Caco-2 (cell line): Measurements from ENCODE around the gene COMMD2. TPM values are rescaled to one million over a fixed set of nuclear protein-coding genes. Genes with fewer than 3 reads are reported as not detected.

ENCODE experiments used
- BruUV-seq: library from RNA; stranded (reverse); fragments of 400-500 nt; replicated peaks from 2 replicates; lab custom pipeline; 2021; lab: Mats Ljungman, UMichigan
- CTCF ChIA-PET: fragments of 300-600 bp; sonication (Branson Sonifier 250); formaldehyde crosslinking; loops from one replicate; lab custom pipeline; 2022; ENCODE audit warnings: antibody characterized with exemption; lab: Charles Lee
- POLR2A ChIA-PET: fragments of 300-600 bp; sonication (Branson Sonifier 250); formaldehyde crosslinking; loops from one replicate; lab custom pipeline; 2022; ENCODE audit warnings: antibody characterized with exemption; lab: Charles Lee
- DNase-seq, 2 experiments: peaks; one replicate each; pipeline versions ENCODE4 v3.0.0 to v3.0.0-alpha.2; 2020 to 2022
- H3K27me3 ChIP-seq: replicated peaks from 2 replicates; pipeline ENCODE4 v1.6.0; 2011; ENCODE audit warnings: low read length; ENCODE audit not compliant: control insufficient read depth, insufficient read depth
- H3K36me3 ChIP-seq: 2 replicates; pipeline ENCODE4 v1.5.1; 2011; ENCODE audit warnings: low read length; ENCODE audit not compliant: control insufficient read depth, insufficient read depth
- H3K4me1 ChIP-seq: fragments of 250-450 bp; sonication (Bioruptor Pico); 2 replicates; pipeline ENCODE4 v1.5.1; 2020; ENCODE audit warnings: mild to moderate bottlenecking
- H3K4me3 ChIP-seq: 2 replicates; pipeline ENCODE4 v1.5.1; 2011; ENCODE audit warnings: low read depth, mild to moderate bottlenecking, control low read depth, low read length
- H3K9me3 ChIP-seq: fragments of 250-450 bp; sonication (Bioruptor Pico); 2 replicates; pipeline ENCODE4 v1.5.1; 2020; ENCODE audit warnings: mild to moderate bottlenecking, moderate library complexity
- H3K27ac Mint-ChIP-seq: one replicate; pipeline ENCODE4 v1.8.0; 2022; ENCODE audit warnings: mixed read lengths; ENCODE audit not compliant: unreplicated experiment
- H3K27me3 Mint-ChIP-seq: one replicate; pipeline ENCODE4 v1.8.0; 2022; ENCODE audit warnings: mixed read lengths; ENCODE audit not compliant: insufficient read depth, unreplicated experiment
- H3K36me3 Mint-ChIP-seq: one replicate; pipeline ENCODE4 v1.8.0; 2022; ENCODE audit warnings: mild to moderate bottlenecking, mixed read lengths; ENCODE audit not compliant: insufficient read depth, unreplicated experiment
- H3K4me1 Mint-ChIP-seq: one replicate; pipeline ENCODE4 v1.8.0; 2022; ENCODE audit warnings: low read depth, mixed read lengths; ENCODE audit not compliant: unreplicated experiment
- H3K4me3 Mint-ChIP-seq: one replicate; pipeline ENCODE4 v1.8.0; 2022; ENCODE audit warnings: mild to moderate bottlenecking, moderate library complexity, mixed read lengths; ENCODE audit not compliant: unreplicated experiment
- H3K9me3 Mint-ChIP-seq: one replicate; pipeline ENCODE4 v1.8.0; 2022; ENCODE audit warnings: mixed read lengths; ENCODE audit not compliant: unreplicated experiment
- CTCF ChIP-seq, 2 experiments: fragments of 200-600 bp in 1 of 2; IDR thresholded peaks; 1 replicate in 1 of 2; 2 replicates in 1 of 2; pipeline versions ENCODE4 v1.5.1 to v1.8.0; 2011 to 2022; ENCODE audit warnings: antibody characterized with exemption in 1 of 2, control low read depth in 1 of 2, inconsistent platforms in 1 of 2, low read depth in 1 of 2, low read length in 1 of 2, mild to moderate bottlenecking in 1 of 2, moderate library complexity in 1 of 2; ENCODE audit not compliant: insufficient read depth in 1 of 2, severe bottlenecking in 1 of 2, unreplicated experiment in 1 of 2
- intact Hi-C: fragments of 100-400 bp; cut with micrococcal nuclease; formaldehyde crosslinking; loops from one replicate; pipeline ENCODE4 v1.10.0; 2022; ENCODE audit not compliant: unreplicated experiment
- total RNA-seq: library from RNA; stranded (reverse); gene quantifications from 2 replicates; pipeline ENCODE4 v1.2.3, GENCODE V29; 2022

Gene COMMD2
- total RNA-seq, 1 experiment from 2014 or later: 42.6 TPM

- H3K36me3 Mint-ChIP-seq: no peaks in the 10 kb centered on the region
- CTCF ChIA-PET: interaction anchor here (0.6 to 1.3 kb wide), 4 partner anchors 108 to 203 kb away, joined by 3 to 5 read pairs (median 4); no protein-coding TSS in a partner anchor
- peak; percentile 61 to 64 for DNase-seq
- no peaks in the 10 kb centered on the region for H3K27me3 ChIP-seq
- no peaks in the 10 kb centered on the region for H3K27me3 Mint-ChIP-seq
- H3K36me3 ChIP-seq: no peaks in the 10 kb centered on the region
- H3K9me3 ChIP-seq: peaks cover 20% of the 10 kb centered on the region; the same call in 1 of the 2 replicates
- POLR2A ChIA-PET: no interaction called here
- no peak overlapping the region for H3K27ac Mint-ChIP-seq
- peak; percentile 55 to 69 for TF ChIP-seq CTCF (IDR thresholded peaks at IDR 0.05; ENCODE audit: insufficient read depth in 1 of 2, low read depth in 1 of 2, low read length in 1 of 2, severe bottlenecking in 1 of 2, unreplicated experiment in 1 of 2)
- peaks cover 9% of the 10 kb centered on the region for H3K9me3 Mint-ChIP-seq
- H3K4me1 Mint-ChIP-seq: no peaks in the 10 kb centered on the region
- no peak overlapping the region for H3K4me3 Mint-ChIP-seq
- intact Hi-C loops: loop anchor here (1.0 to 2.0 kb wide), 5 partner anchors 55 to 223 kb away; no protein-coding TSS in a partner anchor
- no TSS peak for BruUV-seq
- no peaks in the 10 kb centered on the region for H3K4me1 ChIP-seq
- no peak overlapping the region for H3K4me3 ChIP-seq
Measured at GRCh38 chr3:149717391-149718056, 34.8 kb downstream of the COMMD2 start.

- ChIA-PET CTCF (interaction anchor here (0.6 to 1.3 kb wide), 4 partner anchors 108 to 203 kb away, joined by 3 to 5 read pairs (median 4); no protein-coding TSS in a partner anchor), POLR2A (no interaction called here)
- Mint-ChIP-seq H3K4me3 (no peak overlapping the region), H3K4me1 (no peaks in the 10 kb centered on the region), H3K27ac (no peak overlapping the region), H3K27me3 (no peaks in the 10 kb centered on the region), H3K9me3 (peaks cover 3% of the 10 kb centered on the region), H3K36me3 (no peaks in the 10 kb centered on the region)
- no peak for DNase-seq
- Histone ChIP-seq H3K4me3 (no peak overlapping the region), H3K27me3 (no peaks in the 10 kb centered on the region), H3K36me3 (no peaks in the 10 kb centered on the region), H3K9me3 (peaks cover 19% of the 10 kb centered on the region; the same call in 1 of the 2 replicates), H3K4me1 (no peaks in the 10 kb centered on the region)
- no peak for TF ChIP-seq CTCF (IDR thresholded peaks at IDR 0.05; ENCODE audit: insufficient read depth in 1 of 2, low read depth in 1 of 2, low read length in 1 of 2, severe bottlenecking in 1 of 2, unreplicated experiment in 1 of 2)
- intact Hi-C loops: loop anchor here (1.0 to 2.0 kb wide), 5 partner anchors 54 to 223 kb away; no protein-coding TSS in a partner anchor
- no TSS peak for BruUV-seq
Measured at GRCh38 chr3:149716984-149717383, 35.3 kb downstream of the COMMD2 start.

GRCh38 chr3:149715247-149715646 is 37.0 kb downstream of the COMMD2 start:
- H3K4me3 ChIP-seq: no peak overlapping the region
- no peak for DNase-seq
- Mint-ChIP-seq H3K4me3 (no peak overlapping the region), H3K27ac (no peak overlapping the region), H3K27me3 (no peaks in the 10 kb centered on the region), H3K36me3 (no peaks in the 10 kb centered on the region), H3K4me1 (no peaks in the 10 kb centered on the region), H3K9me3 (no peaks in the 10 kb centered on the region)
- H3K27me3 ChIP-seq: no peaks in the 10 kb centered on the region
- intact Hi-C loops: no loop called here
- no peaks in the 10 kb centered on the region for H3K36me3 ChIP-seq
- no TSS peak for BruUV-seq
- CTCF ChIA-PET: interaction anchor here (1.2 kb wide), 1 partner anchor 51 kb away, joined by 4 read pairs; no protein-coding TSS in a partner anchor
- H3K4me1 ChIP-seq: no peaks in the 10 kb centered on the region
- POLR2A ChIA-PET: no interaction called here
- no peak for TF ChIP-seq CTCF (IDR thresholded peaks at IDR 0.05; ENCODE audit: insufficient read depth in 1 of 2, low read depth in 1 of 2, low read length in 1 of 2, severe bottlenecking in 1 of 2, unreplicated experiment in 1 of 2)
- peaks cover 3% of the 10 kb centered on the region; the same call in 1 of the 2 replicates for H3K9me3 ChIP-seq
